ENCODE data around the gene HNRNPA3. TPM values are rescaled to one million over a fixed set of nuclear protein-coding genes. Genes with fewer than 3 reads are reported as not detected.

The HNRNPA3 gene
- total RNA-seq, 1 donor from 2014 or later, result 339 TPM

DNA sequence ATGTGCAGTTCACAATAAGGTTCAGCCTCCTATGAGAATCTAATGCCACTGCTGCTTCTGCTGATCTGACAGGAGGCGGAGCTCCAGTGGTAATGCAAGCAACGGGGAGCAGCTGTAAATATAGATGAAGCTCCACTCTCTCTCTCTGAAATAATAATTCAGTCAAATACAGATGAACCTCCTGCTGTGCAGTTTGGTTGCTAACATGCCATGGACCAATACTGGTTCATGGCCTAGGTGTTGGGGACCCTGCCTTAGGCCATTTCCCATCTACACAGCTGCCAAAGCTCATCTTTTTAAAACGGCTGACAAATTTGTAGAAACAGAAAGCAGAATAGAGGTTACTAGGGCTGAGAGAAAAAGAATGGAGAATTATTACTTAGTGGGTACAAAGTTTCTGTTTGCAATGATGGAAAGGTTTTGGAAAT, 10.7 kb upstream of the HNRNPA3 start:
- no peaks in the 10 kb centered on the region for H3K9me3 Mint-ChIP-seq (ENCODE audit: low read depth)
- no peak overlapping the region for H3K27ac Mint-ChIP-seq
- H3K36me3 Mint-ChIP-seq (ENCODE audit: insufficient read depth), result no peaks in the 10 kb centered on the region
- H3K27me3 Mint-ChIP-seq, result no peaks in the 10 kb centered on the region
- peaks cover 2% of the 10 kb centered on the region for H3K4me1 Mint-ChIP-seq (ENCODE audit: low read depth)
- DNase-seq (ENCODE audit: low spot score, unreplicated experiment), result no peak
- no peak overlapping the region for H3K4me3 Mint-ChIP-seq (ENCODE audit: low read depth)
- TF ChIP-seq, protein P1, sequence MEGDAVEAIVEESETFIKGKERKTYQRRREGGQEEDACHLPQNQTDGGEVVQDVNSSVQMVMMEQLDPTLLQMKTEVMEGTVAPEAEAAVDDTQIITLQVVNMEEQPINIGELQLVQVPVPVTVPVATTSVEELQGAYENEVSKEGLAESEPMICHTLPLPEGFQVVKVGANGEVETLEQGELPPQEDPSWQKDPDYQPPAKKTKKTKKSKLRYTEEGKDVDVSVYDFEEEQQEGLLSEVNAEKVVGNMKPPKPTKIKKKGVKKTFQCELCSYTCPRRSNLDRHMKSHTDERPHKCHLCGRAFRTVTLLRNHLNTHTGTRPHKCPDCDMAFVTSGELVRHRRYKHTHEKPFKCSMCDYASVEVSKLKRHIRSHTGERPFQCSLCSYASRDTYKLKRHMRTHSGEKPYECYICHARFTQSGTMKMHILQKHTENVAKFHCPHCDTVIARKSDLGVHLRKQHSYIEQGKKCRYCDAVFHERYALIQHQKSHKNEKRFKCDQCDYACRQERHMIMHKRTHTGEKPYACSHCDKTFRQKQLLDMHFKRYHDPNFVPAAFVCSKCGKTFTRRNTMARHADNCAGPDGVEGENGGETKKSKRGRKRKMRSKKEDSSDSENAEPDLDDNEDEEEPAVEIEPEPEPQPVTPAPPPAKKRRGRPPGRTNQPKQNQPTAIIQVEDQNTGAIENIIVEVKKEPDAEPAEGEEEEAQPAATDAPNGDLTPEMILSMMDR (IDR thresholded peaks at IDR 0.05; ENCODE audit: unreplicated experiment), result no peak

DNA sequence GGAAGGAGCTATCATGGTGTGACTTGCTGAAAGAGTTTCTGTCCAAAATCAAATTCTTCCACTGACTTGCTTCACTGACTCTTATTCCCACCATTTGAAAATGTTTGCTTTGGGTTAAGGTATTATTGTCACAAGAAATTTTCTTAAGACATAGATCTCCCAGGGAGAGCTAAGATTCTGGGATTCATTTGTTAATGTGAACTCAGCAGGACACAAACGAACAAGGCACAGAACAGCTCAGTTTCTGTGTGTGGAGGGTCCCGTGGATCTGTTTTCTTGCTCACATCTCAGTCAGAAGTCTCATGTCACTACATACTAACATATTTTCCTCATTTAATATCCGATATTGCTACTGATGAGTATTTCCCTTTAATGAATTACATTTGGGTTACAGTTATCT, 8.2 kb upstream of the HNRNPA3 start:
- no peaks in the 10 kb centered on the region for H3K27me3 Mint-ChIP-seq
- H3K27ac Mint-ChIP-seq, result no peak overlapping the region

DNA sequence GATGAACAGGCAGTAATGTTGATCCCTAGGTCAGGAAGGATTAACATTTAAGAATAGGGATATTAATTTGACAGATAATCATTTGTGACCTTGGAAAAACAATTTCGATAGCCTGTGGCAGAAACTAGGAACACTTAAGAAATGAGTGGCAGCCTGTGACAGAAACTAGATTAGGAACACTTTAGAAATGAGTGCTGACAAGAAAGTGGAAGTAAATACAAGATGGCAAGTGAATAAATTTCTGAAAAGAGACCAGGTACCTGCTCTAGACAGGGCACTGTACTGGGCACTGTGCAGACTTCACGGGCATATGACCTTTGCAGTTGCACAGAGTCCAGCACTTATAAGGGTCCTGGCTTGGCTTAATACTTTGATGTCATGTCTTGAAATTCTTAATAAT, 5.5 kb upstream of the HNRNPA3 start:
- no peak overlapping the region for H3K27ac Mint-ChIP-seq

More for the DNA sequence above, 8.2 kb upstream of the HNRNPA3 start:
- Mint-ChIP-seq H3K4me3 (ENCODE audit: low read depth) (no peak overlapping the region), H3K9me3 (ENCODE audit: low read depth) (no peaks in the 10 kb centered on the region), H3K4me1 (ENCODE audit: low read depth) (peaks cover 2% of the 10 kb centered on the region), H3K36me3 (ENCODE audit: insufficient read depth) (no peaks in the 10 kb centered on the region)
- TF ChIP-seq, protein P1 (IDR thresholded peaks at IDR 0.05; ENCODE audit: unreplicated experiment), result no peak
- no peak for DNase-seq (ENCODE audit: low spot score, unreplicated experiment)

DNA sequence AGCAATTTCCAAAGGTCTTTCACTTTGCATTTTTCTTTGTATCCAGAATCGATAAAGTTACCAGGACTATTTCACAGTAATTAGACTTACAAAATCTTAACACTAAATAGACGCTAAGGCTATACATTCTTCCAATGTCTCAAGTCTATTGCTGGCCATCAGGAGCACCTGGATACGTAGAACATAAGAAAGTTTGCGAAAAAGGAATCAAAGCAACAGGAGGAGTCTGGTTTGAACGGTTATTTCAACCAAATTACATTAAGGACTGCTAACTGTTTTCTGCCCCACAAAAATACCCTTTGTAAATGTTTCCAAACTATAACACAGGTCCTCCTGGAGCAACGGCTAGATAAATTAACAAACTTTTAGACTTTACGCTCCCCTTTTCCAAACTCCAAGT, 1.4 kb upstream of the HNRNPA3 start:
- Mint-ChIP-seq H3K9me3 (ENCODE audit: low read depth) (no peaks in the 10 kb centered on the region), H3K27me3 (no peaks in the 10 kb centered on the region), H3K36me3 (ENCODE audit: insufficient read depth) (peaks cover 12% of the 10 kb centered on the region), H3K4me1 (ENCODE audit: low read depth) (peaks cover 27% of the 10 kb centered on the region), H3K4me3 (ENCODE audit: low read depth) (peak overlapping the region; percentile 92), H3K27ac (peak overlapping the region; percentile 100)
- DNase-seq (ENCODE audit: low spot score, unreplicated experiment), result no peak
- TF ChIP-seq, protein P1 (IDR thresholded peaks at IDR 0.05; ENCODE audit: unreplicated experiment), result no peak

More for the DNA sequence above, 5.5 kb upstream of the HNRNPA3 start:
- no peak overlapping the region for H3K4me3 Mint-ChIP-seq (ENCODE audit: low read depth)
- TF ChIP-seq, protein P1 (IDR thresholded peaks at IDR 0.05; ENCODE audit: unreplicated experiment), result no peak
- H3K4me1 Mint-ChIP-seq (ENCODE audit: low read depth), result peaks cover 13% of the 10 kb centered on the region
- H3K27me3 Mint-ChIP-seq, result no peaks in the 10 kb centered on the region
- no peaks in the 10 kb centered on the region for H3K36me3 Mint-ChIP-seq (ENCODE audit: insufficient read depth)
- no peak for DNase-seq (ENCODE audit: low spot score, unreplicated experiment)
- no peaks in the 10 kb centered on the region for H3K9me3 Mint-ChIP-seq (ENCODE audit: low read depth)

DNA sequence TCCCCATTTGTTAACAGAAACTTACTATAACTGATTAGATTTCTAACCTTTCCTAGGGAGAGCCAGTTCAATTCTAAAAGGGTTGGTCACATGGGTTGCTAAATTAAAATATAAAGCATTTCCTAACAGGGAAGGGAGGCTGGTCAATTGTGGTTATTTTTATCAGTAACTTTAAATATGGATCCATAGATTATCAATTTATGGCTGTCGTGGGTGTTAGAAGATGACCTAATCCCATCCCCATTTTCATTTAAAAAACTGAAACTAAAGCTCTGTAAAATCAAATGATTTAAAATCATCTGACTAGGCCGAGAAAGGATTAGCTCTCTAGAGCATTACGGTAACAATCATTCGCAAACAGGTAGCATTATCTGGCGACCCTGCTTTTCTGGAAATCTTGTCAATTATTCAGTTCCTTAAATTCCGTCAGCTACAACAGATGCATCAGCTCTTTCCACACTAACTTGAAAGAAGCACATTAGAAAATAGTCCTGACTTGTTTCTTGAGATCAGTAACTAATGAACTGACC, 953 bp upstream of the HNRNPA3 start:
- Mint-ChIP-seq H3K27ac (peak overlapping the region; percentile 100), H3K9me3 (ENCODE audit: low read depth) (no peaks in the 10 kb centered on the region), H3K36me3 (ENCODE audit: insufficient read depth) (peaks cover 16% of the 10 kb centered on the region), H3K4me3 (ENCODE audit: low read depth) (peak overlapping the region; percentile 92), H3K4me1 (ENCODE audit: low read depth) (peaks cover 29% of the 10 kb centered on the region), H3K27me3 (no peaks in the 10 kb centered on the region)
- TF ChIP-seq, protein P1 (IDR thresholded peaks at IDR 0.05; ENCODE audit: unreplicated experiment), result no peak
- no peak for DNase-seq (ENCODE audit: low spot score, unreplicated experiment)
